ENCODE measurements around the gene CUL2. TPM values are rescaled to one million over a fixed set of nuclear protein-coding genes. Genes with fewer than 3 reads are reported as not detected.

Gene CUL2
- total and polyA plus RNA-seq, 10 of the 15 experiments (the other 5 are each of a cell fraction or from before 2014, with no cell fraction given) = 11.9 to 56.5 (median 33.2) TPM

GRCh38 chr10:35089611-35090161 is 455 bp downstream of the CUL2 start:
- FAIRE-seq = no peak
- SMC1A ChIA-PET (ENCODE audit: uncharacterized antibody, unreplicated experiment) = interaction anchor here (1.4 to 2.8 kb wide), 4 partner anchors 30 to 106 kb away, joined by 3 to 6 read pairs (median 4); no protein-coding TSS in a partner anchor
- Histone ChIP-seq H3K79me2 (ENCODE audit: control insufficient read depth, insufficient read depth, low read length) (peaks cover 48% of the 10 kb centered on the region), H3K4me2 (ENCODE audit: control insufficient read depth, insufficient read depth) (peak overlapping the region; percentile 64), H3K4me1 (ENCODE audit: control insufficient read depth, insufficient read depth, low read length) (peaks cover 4% of the 10 kb centered on the region; the same call in 1 of the 2 replicates), H3K9me3 (replicated peaks; ENCODE audit: control insufficient read depth, insufficient read depth, low read length) (no peaks in the 10 kb centered on the region; the same call in 1 of the 3 replicates), H2AFZ (ENCODE audit: control insufficient read depth, low read depth, low read length) (peak overlapping the region; percentile 100), H4K20me1 (ENCODE audit: control insufficient read depth, insufficient read depth) (no peaks in the 10 kb centered on the region), H3K9ac (ENCODE audit: control insufficient read depth, insufficient read depth, low read length) (peak overlapping the region; percentile 89), H3K27ac (ENCODE audit: control insufficient read depth, insufficient read depth) (peak overlapping the region; percentile 91), H3K4me3 (peak overlapping the region; percentile 79), H3K36me3 (ENCODE audit: control insufficient read depth in 2 of 2, insufficient read depth in 2 of 2, low read length in 1 of 2) (no peaks in the 10 kb centered on the region), H3K27me3 (replicated peaks in 1 of 2; ENCODE audit: control insufficient read depth in 2 of 2, insufficient read depth in 2 of 2, low read length in 1 of 2) (no peaks in the 10 kb centered on the region)
- POLR2A ChIA-PET = no interaction called here
- CTCF ChIA-PET = interaction anchor here (0.5 to 1.5 kb wide), 3 partner anchors 30 to 131 kb away, joined by 3 to 4 read pairs (median 3); no protein-coding TSS in a partner anchor
- RAD21 ChIA-PET (ENCODE audit: unreplicated experiment) = interaction anchor here (1.0 to 1.3 kb wide), 2 partner anchors 30 to 106 kb away, joined by 3 to 5 read pairs; no protein-coding TSS in a partner anchor
- ATAC-seq = peak; percentile 66
- in situ Hi-C loops (cut with MboI) (no loop called here), intact Hi-C loops (cut with micrococcal nuclease; ENCODE audit: unreplicated experiment) (no loop called here)
- no TSS peak for BruUV-seq (replicated peaks)
- WGBS (ENCODE audit: insufficient coverage, insufficient replicate concordance, low lambda C conversion rate, missing lambda C conversion rate) = 2% methylated on average over 13 of the region's 27 CpGs
- TF ChIP-seq FOS (IDR thresholded peaks at IDR 0.05; ENCODE audit: borderline replicate concordance, extremely low read depth, insufficient read length) = no peak
- no peak for TF ChIP-seq POLR2AphosphoS2 (IDR thresholded peaks at IDR 0.05; ENCODE audit: low read depth, low read length)
- TF ChIP-seq PKNOX1 (IDR thresholded peaks at IDR 0.05) = peak; percentile 87
- TF ChIP-seq PML (IDR thresholded peaks at IDR 0.05; ENCODE audit: low read length) = no peak
- TF ChIP-seq, protein P1, sequence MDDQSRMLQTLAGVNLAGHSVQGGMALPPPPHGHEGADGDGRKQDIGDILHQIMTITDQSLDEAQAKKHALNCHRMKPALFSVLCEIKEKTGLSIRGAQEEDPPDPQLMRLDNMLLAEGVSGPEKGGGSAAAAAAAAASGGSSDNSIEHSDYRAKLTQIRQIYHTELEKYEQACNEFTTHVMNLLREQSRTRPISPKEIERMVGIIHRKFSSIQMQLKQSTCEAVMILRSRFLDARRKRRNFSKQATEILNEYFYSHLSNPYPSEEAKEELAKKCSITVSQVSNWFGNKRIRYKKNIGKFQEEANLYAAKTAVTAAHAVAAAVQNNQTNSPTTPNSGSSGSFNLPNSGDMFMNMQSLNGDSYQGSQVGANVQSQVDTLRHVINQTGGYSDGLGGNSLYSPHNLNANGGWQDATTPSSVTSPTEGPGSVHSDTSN (IDR thresholded peaks at IDR 0.05; ENCODE audit: insufficient replicate concordance, low read depth, low read length) = peak; percentile 81
- peak; percentile 13; the same call in 1 of the 2 replicates for TF ChIP-seq ATF7 (IDR thresholded peaks at IDR 0.05; ENCODE audit: low read depth)
- no peak for TF ChIP-seq NR2C1 (IDR thresholded peaks at IDR 0.05)
- no peak for TF ChIP-seq TAF1 (IDR thresholded peaks at IDR 0.05; ENCODE audit: borderline replicate concordance, low read depth, low read length)
- no peak for TF ChIP-seq ZNF384 (IDR thresholded peaks at IDR 0.05; ENCODE audit: borderline replicate concordance, low read depth, low read length)
- no peak for TF ChIP-seq HDAC2 (IDR thresholded peaks at IDR 0.05)
- DNase-seq (ENCODE audit: low read depth, low spot score) = no peak

Measured in GM12878 (cell line).